Epithelial cell of esophagus (primary cell): ENCODE measurements around the gene XPO5.
"Not testable (repeated sequence)": the region's sequence is repeated elsewhere in the genome, so short reads cannot be mapped to it uniquely, and the experiment has no call there.

Experiments
- DNase-seq: peaks from one replicate; pipeline ENCODE4 v3.0.0; 2010; ENCODE audit warnings: low read depth
- H3K4me3 ChIP-seq: 2 replicates; pipeline ENCODE4 v1.5.1; 2011; ENCODE audit warnings: mild to moderate bottlenecking, low read length, control low read depth
- CTCF ChIP-seq: IDR thresholded peaks from 2 replicates; pipeline ENCODE4 v1.5.1; 2011; ENCODE audit warnings: low read depth, mild to moderate bottlenecking, low read length, control low read depth, inconsistent platforms; ENCODE audit not compliant: insufficient read depth; ENCODE audit errors: missing control alignments

XPO5 gene

GRCh38 chr6:43570876-43571441 lies 4.9 kb downstream of the XPO5 start:
- peak; percentile 89 for DNase-seq
- no peak overlapping the region for H3K4me3 ChIP-seq
- no peak for TF ChIP-seq CTCF

- no peak for DNase-seq
- TF ChIP-seq CTCF, result no peak
- no peak overlapping the region for H3K4me3 ChIP-seq
Measured at GRCh38 chr6:43559328-43559727, 16.5 kb downstream of the XPO5 start.

GRCh38 chr6:43557620-43558019 lies 18.2 kb downstream of the XPO5 start:
- H3K4me3 ChIP-seq, DNase-seq: not testable (repeated sequence)

- no peak for TF ChIP-seq CTCF
- H3K4me3 ChIP-seq, result no peak overlapping the region
- DNase-seq, result no peak
Measured at GRCh38 chr6:43547222-43547621, 28.6 kb downstream of the XPO5 start.

GRCh38 chr6:43544461-43544860 lies 31.4 kb downstream of the XPO5 start:
- no peak for DNase-seq
- H3K4me3 ChIP-seq, result no peak overlapping the region
- no peak for TF ChIP-seq CTCF

- no peak overlapping the region for H3K4me3 ChIP-seq
- no peak for TF ChIP-seq CTCF
- no peak for DNase-seq
Measured at GRCh38 chr6:43541774-43542471, 33.9 kb downstream of the XPO5 start.

- H3K4me3 ChIP-seq, result no peak overlapping the region
- DNase-seq, result no peak
- TF ChIP-seq CTCF, result no peak
Measured at GRCh38 chr6:43540507-43540906, 35.3 kb downstream of the XPO5 start.

- not testable (repeated sequence) for DNase-seq
Measured at GRCh38 chr6:43539409-43539808, 36.4 kb downstream of the XPO5 start.

GRCh38 chr6:43538986-43539385 lies 36.9 kb downstream of the XPO5 start:
- H3K4me3 ChIP-seq, DNase-seq: not testable (repeated sequence)

More at GRCh38 chr6:43539409-43539808, 36.4 kb downstream of the XPO5 start:
- not testable (repeated sequence) for H3K4me3 ChIP-seq
